Stimulated activated naive CD8-positive, alpha-beta T cell treated with anti-CD3 and anti-CD28 coated beads, Interleukin-15, amount 100 ng/mL, for 72 hours (primary cell): Measurements from ENCODE around the gene ZBTB20.

Experiments used
- ATAC-seq: fragments of 150-1000 bp; cut with Tn5 transposase; 2 replicates; pipeline ENCODE4 v1.10.0; 2021; ENCODE audit warnings: mild to moderate bottlenecking, moderate library complexity
- DNase-seq, 2 donors: peaks; one replicate each; pipeline ENCODE4 v3.0.0; 2021 to 2022
- H3K27ac Mint-ChIP-seq, 2 donors: one replicate each; pipeline ENCODE4 v1.8.0; 2022; ENCODE audit warnings: mild to moderate bottlenecking in 2 of 2, mixed read lengths in 2 of 2, moderate library complexity in 2 of 2
- H3K27me3 Mint-ChIP-seq: one replicate; pipeline ENCODE4 v1.8.0; 2022; ENCODE audit warnings: mixed read lengths
- H3K4me1 Mint-ChIP-seq: one replicate; pipeline ENCODE4 v1.8.0; 2022; ENCODE audit warnings: mild to moderate bottlenecking, mixed read lengths
- H3K4me3 Mint-ChIP-seq, 2 donors: one replicate each; pipeline ENCODE4 v1.8.0; 2022; ENCODE audit warnings: mild to moderate bottlenecking in 2 of 2, mixed read lengths in 2 of 2, moderate library complexity in 1 of 2
- H3K9me3 Mint-ChIP-seq, 2 donors: one replicate each; pipeline ENCODE4 v1.8.0; 2022; ENCODE audit warnings: mixed read lengths in 2 of 2

Gene ZBTB20

DNA sequence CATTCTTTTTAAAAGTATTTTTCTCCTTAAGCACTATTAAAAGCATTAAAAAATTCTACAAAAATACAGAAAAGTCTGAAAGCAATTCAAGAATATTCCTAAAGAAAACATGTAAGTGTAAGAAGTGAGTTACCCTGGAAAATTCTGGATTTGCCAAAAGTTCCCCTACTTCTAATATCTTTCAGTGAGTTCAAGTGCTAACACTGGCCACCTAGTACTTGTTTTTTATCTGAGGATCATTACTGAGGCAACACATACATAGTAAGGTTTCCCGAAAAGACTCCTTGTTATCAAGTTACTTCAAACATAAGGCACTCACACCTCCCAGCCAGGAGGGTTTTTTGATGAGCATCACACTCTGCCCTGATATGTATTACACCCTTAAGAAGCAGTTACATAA, 694.8 kb downstream of the ZBTB20 start:
- Mint-ChIP-seq H3K4me3 (no peak overlapping the region), H3K27me3 (no peaks in the 10 kb centered on the region), H3K9me3 (no peaks in the 10 kb centered on the region), H3K4me1 (peaks cover 17% of the 10 kb centered on the region), H3K27ac (no peak overlapping the region)
- DNase-seq: no peak
- no peak for ATAC-seq

DNA sequence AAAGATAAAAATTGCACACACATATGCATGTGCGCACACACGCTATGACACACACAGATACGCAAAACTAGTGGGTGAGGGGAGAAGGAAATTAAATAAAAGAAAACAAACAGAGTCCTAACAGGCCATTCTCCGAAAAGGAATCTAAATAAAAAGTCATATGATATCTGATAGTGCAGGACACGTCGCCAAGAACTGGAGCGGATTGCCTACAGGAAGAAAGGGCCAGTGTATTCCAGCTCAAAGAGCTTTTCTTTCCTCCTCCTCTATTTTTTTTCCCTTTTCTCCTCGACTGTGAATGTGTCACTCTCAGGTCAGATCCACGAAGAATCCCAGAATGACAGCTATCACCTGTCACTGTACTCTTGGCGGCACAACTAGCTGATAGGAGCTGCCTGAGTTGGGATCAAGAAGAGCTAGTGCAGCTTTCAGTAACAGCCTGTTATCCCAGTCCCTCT, 695.5 kb downstream of the ZBTB20 start:
- Mint-ChIP-seq H3K4me1 (peaks cover 17% of the 10 kb centered on the region), H3K27me3 (no peaks in the 10 kb centered on the region)
- ATAC-seq: no peak

DNA sequence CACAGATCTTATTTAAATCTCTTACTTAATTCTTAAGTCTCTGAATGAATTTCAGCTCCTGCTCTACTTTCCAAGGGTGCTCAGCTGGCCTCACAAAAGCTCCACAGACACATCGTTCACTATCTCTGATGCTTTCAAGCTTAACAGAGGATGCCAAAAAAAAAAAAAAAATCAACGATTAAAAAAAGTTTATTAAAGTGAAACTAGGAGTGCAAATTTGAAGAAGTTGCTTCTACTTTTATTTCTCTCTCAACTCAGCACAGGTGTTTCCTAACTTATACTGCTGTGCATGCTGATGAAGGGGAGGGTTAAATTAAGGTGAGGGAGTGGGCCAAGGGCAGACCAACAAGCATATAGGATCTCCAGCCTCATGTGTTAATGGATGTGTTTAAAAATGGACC, 696.0 kb downstream of the ZBTB20 start:
- Mint-ChIP-seq H3K4me1 (peaks cover 17% of the 10 kb centered on the region), H3K9me3 (no peaks in the 10 kb centered on the region), H3K27me3 (no peaks in the 10 kb centered on the region), H3K27ac (no peak overlapping the region), H3K4me3 (no peak overlapping the region)
- DNase-seq (no peak), ATAC-seq (no peak)

More for the DNA sequence above, 695.5 kb downstream of the ZBTB20 start:
- Mint-ChIP-seq H3K27ac (no peak overlapping the region), H3K4me3 (no peak overlapping the region), H3K9me3 (no peaks in the 10 kb centered on the region)
- DNase-seq: no peak

DNA sequence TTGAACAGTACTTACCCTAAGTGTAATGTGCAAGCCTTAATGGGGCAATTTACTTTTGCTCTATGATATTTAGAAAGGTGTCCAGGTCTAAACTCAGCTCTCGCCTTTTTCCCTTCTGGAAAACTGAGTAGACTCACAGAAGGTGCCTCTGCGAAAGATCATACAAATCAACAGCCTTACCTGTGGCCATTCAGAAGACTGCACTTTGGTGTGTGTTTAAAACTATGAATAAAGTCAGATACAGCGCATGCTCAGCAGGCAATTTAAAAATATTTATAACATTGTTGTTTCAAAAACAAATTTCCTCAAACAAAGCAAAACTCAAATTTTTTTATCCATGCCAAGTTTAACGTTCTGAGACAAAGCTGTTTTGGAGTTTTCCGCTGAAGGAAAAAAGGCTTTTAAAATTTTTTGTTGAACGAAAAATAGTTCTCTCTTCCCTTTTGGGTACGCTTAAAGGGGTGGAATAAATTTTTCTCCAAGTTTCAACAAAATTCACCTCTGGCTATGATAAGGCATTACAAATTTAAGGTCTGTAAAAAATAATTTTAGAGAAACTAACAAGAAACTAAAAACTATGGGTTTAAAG, 697.0 kb downstream of the ZBTB20 start:
- Mint-ChIP-seq H3K27ac (no peak overlapping the region), H3K4me1 (peaks cover 17% of the 10 kb centered on the region), H3K27me3 (no peaks in the 10 kb centered on the region), H3K9me3 (no peaks in the 10 kb centered on the region), H3K4me3 (no peak overlapping the region)
- no peak for ATAC-seq
- no peak for DNase-seq

DNA sequence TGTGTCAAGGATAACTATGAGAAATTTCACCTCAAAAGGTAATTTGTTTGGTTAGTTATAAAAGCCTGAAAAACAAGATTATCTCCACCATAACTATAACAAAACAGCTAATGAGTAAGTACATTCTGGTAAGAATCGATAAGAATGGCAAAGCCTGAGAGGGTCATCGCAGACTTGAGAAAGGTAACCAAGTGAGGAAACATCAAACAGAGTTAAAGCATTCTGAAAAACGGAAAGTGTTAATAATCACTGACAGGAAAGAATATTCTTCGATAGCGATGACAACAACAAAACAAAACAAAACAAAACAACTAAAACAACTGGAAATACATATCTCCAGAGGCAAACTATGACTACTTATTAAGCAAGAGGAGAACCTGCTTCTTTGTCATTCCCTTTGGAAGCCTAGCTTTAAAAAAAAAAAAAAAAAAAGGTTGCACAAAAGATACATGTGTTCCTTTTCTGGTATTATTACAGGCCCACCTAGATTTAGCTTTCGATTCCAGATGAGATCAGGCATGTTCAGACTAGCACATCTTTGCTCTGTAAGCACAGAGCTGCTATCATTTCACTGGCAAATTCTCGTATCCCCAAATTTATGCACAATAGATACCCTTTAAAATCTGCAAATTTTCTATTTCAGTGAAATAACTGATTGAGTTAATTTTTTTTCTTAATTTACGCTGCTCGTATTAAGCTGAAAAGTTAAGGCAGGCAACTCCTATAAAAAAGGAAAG, 697.6 kb downstream of the ZBTB20 start:
- peaks cover 17% of the 10 kb centered on the region for H3K4me1 Mint-ChIP-seq
- ATAC-seq: no peak
- no peak for DNase-seq
- H3K4me3 Mint-ChIP-seq: no peak overlapping the region
- peak overlapping the region in 1 of 2 donors; percentile 31 for H3K27ac Mint-ChIP-seq
- H3K27me3 Mint-ChIP-seq: no peaks in the 10 kb centered on the region
- no peaks in the 10 kb centered on the region for H3K9me3 Mint-ChIP-seq

DNA sequence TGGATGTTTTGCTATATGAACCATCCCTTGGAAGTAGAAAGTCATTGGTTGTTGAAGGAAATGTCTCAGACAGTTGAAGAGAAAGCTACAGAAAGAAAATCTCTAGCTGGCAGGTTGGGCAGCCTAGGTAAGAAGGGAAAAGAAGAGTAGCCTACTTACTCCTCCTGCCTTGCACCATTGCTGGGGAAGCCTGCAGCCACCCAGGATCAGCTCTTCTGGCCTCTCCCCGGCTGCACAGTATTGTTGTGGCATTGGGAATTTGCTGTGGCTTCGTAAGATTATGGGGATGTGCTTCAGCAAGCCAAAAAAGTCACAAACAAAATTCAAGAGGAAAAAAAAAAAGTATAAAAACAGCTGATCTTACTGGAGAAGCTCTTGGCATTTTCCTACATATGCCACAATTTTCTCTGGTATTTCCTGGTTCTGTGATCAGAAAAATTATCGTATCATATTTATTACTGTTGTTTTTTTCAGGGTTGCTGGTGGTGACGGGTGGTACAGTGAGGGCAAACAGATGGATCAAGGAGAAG, 699.1 kb downstream of the ZBTB20 start:
- H3K27me3 Mint-ChIP-seq: no peaks in the 10 kb centered on the region
- H3K4me3 Mint-ChIP-seq: no peak overlapping the region
- H3K27ac Mint-ChIP-seq: peak overlapping the region in 1 of 2 donors; percentile 24
- peaks cover 17% of the 10 kb centered on the region for H3K4me1 Mint-ChIP-seq
- H3K9me3 Mint-ChIP-seq: no peaks in the 10 kb centered on the region
- ATAC-seq (no peak), DNase-seq (no peak)

DNA sequence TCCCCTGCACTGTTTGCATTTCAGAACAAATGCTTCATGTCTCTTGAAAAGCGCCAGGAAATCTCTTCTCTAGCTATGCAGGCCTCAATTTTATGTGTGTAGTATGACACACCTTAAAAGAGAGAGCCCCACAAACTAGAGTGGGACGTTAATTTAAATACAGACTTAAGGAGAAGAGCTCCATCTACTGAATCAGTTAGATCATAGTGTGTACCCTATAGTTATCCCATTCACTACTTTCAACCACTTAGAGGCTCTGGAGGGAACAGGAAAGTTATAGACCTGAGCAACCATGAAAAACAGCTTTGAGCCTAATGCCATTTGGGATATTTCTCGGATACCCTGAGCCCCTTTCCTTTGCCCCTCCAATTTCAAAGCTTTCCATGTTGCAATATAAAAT, 699.5 kb downstream of the ZBTB20 start:
- DNase-seq (no peak), ATAC-seq (no peak)
- Mint-ChIP-seq H3K4me1 (peaks cover 17% of the 10 kb centered on the region), H3K4me3 (no peak overlapping the region), H3K9me3 (no peaks in the 10 kb centered on the region), H3K27ac (no peak overlapping the region), H3K27me3 (no peaks in the 10 kb centered on the region)

DNA sequence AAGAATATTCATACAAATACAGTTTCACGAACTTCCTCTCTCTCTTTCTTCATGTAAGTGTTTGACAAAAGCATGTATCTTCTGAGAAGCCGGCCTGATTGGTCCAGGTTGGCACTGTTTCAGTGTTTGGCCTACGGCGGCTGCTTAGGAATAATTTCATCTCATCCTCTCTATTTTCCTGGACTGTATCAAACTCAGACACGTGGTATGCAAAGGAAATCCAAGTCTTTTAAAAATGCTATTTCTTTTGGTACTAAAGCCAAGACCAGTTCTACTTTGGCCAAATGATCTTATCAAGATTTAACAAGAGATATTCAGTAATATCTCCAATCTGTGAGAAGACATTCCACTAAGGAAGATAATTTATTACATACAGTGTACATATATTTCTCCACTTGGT, 700.5 kb downstream of the ZBTB20 start:
- H3K4me3 Mint-ChIP-seq: no peak overlapping the region
- peaks cover 13% of the 10 kb centered on the region for H3K4me1 Mint-ChIP-seq
- ATAC-seq: no peak
- H3K9me3 Mint-ChIP-seq: no peaks in the 10 kb centered on the region
- H3K27me3 Mint-ChIP-seq: no peaks in the 10 kb centered on the region
- H3K27ac Mint-ChIP-seq: no peak overlapping the region
- no peak for DNase-seq

DNA sequence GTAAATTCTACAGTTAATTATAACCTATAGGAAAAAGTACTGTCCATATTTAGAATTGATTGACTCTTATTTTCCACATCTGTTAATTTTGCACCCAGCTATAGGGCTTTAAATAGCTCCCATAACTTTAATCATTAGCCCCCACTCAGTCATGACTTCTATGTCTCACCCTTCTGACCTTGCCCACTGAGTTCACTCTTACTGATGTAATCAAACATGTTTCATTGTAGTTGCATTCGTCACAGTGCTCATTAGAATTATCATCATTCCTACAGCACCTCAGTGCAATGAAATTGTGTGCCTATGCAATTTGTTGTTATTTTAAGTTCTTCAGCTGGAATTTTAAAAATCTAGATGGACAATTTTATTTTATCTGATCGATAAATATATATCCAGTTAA, 701.9 kb downstream of the ZBTB20 start:
- Mint-ChIP-seq H3K4me3 (no peak overlapping the region), H3K9me3 (no peaks in the 10 kb centered on the region), H3K27me3 (no peaks in the 10 kb centered on the region), H3K4me1 (peaks cover 5% of the 10 kb centered on the region), H3K27ac (no peak overlapping the region)
- no peak for ATAC-seq
- no peak for DNase-seq

DNA sequence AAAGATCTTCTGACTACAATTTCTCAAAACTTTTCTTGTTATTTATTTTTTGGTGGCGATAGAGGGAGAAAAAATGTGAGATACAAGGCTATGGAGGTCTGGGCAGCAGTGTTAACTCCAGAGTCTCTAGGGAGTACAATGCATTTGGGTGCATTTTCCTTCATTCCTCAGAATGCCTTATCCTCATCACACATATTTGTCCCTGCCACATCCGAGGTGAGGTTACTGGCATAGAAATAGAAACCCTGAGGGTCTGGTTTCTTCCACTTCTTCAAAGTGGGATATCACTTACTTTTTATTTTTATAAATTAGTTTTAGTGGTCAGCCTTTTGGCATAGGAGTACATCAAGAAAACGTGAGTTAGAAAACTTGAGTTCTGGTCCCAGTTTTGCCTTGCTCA, 702.9 kb downstream of the ZBTB20 start:
- H3K27ac Mint-ChIP-seq: no peak overlapping the region
- no peaks in the 10 kb centered on the region for H3K9me3 Mint-ChIP-seq
- H3K27me3 Mint-ChIP-seq: no peaks in the 10 kb centered on the region
- ATAC-seq (no peak), DNase-seq (no peak)
- H3K4me1 Mint-ChIP-seq: peaks cover 5% of the 10 kb centered on the region
- no peak overlapping the region for H3K4me3 Mint-ChIP-seq

DNA sequence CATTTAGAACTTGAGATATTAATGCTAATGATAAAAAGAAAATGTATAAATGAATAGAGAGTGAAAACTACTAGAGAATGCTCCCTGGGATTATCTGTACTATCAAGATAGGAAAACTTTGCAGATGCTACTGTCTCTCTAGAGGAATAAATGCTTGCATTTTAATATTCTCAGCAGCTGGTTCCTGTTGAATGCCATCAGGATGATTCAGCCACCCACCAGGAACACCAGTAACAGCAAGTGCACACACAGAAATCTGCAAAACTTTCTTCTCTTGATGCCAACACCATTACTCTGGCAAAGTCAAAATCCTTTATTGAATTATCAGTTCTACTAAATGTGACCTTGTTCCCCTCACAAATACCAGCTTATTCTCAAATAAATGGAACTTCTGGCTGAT, 704.8 kb downstream of the ZBTB20 start:
- Mint-ChIP-seq H3K4me3 (no peak overlapping the region), H3K9me3 (no peaks in the 10 kb centered on the region), H3K27me3 (no peaks in the 10 kb centered on the region), H3K27ac (no peak overlapping the region), H3K4me1 (peaks cover 10% of the 10 kb centered on the region)
- DNase-seq: no peak
- no peak for ATAC-seq

DNA sequence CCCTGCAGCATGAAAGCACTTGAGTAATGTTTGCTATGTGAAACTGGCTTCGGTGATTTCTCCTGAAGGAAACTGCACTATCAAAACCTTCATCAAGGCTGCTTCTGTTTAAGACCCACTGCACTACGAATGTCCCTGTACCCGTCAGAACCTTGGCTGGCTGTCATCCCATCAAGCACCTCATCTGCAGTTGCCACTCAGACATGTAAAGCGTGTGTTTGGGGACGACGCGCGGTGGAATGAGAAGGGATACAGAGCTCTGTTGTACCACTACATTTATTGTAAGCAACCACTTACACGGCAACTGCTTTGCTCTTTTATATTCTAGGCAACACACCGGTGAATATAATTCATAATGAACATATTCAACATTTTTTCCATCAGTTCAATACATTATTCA, 705.7 kb downstream of the ZBTB20 start:
- H3K4me1 Mint-ChIP-seq: peaks cover 10% of the 10 kb centered on the region
- no peak overlapping the region for H3K4me3 Mint-ChIP-seq
- DNase-seq (no peak), ATAC-seq (no peak)
- no peaks in the 10 kb centered on the region for H3K9me3 Mint-ChIP-seq
- no peaks in the 10 kb centered on the region for H3K27me3 Mint-ChIP-seq
- no peak overlapping the region for H3K27ac Mint-ChIP-seq

DNA sequence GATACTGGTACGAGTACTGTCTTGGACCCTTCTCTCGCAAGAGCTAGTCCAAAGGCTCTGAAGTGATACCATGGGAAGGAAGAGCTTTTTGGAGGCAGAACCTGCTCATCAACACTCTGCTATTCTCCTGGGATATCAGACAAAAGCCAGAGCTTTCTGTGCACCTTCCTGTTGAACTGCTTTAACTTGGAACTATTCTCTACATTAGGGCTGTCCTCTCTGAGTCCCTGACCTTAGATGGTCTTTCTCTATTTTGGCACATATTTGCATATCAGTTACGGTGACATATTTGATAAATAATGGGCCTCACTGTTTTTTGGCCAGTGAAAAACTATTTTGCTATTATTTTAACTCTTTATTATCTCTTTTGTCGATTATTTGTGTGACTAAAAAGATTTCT, 706.4 kb downstream of the ZBTB20 start:
- Mint-ChIP-seq H3K4me3 (no peak overlapping the region), H3K4me1 (peaks cover 10% of the 10 kb centered on the region), H3K27me3 (no peaks in the 10 kb centered on the region), H3K27ac (no peak overlapping the region), H3K9me3 (no peaks in the 10 kb centered on the region)
- no peak for DNase-seq
- no peak for ATAC-seq

DNA sequence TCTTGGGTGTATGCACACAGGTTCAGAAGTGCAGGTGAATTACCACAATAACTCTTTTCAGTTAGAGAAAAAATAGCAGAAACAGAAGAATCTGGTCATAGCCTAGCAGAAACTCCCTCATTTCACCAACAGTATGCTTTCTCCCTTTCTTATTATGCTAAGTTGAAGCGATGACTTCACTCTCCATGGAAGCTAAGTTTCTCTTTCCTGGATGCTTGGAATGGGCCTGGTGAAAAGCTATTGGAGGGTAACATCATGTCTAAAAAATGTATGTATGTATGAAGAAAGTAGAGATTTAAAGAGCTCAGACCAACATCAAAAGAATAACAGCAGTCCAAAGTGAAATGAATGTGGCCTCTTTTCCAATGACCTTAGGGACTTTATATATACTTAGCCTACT, 707.8 kb downstream of the ZBTB20 start:
- no peaks in the 10 kb centered on the region for H3K27me3 Mint-ChIP-seq
- H3K4me1 Mint-ChIP-seq: peaks cover 10% of the 10 kb centered on the region
- no peak overlapping the region for H3K27ac Mint-ChIP-seq
- DNase-seq: no peak
- ATAC-seq: no peak
- no peaks in the 10 kb centered on the region for H3K9me3 Mint-ChIP-seq
- no peak overlapping the region for H3K4me3 Mint-ChIP-seq

DNA sequence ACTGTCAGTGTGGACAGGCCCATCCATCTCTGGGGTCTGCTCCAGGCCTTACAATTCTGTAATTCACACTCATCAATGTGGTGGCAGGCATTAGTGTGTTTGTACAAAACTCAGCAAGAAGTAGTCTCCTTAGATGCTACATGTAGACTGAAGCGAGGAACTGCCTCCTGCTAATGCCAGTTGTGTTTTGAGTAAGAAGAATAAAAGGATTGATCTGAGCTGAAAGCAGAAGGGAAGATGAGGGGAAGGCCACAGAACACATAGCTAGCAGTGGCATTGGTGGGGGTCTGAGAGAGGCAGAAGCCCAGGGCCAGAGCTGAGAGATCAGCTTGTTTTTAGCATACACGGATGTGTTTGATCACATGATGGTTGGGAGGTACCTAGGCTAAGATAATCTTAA, 709.2 kb downstream of the ZBTB20 start:
- Mint-ChIP-seq H3K27me3 (no peaks in the 10 kb centered on the region), H3K4me3 (no peak overlapping the region), H3K9me3 (no peaks in the 10 kb centered on the region), H3K27ac (peak overlapping the region in 1 of 2 donors; percentile 49), H3K4me1 (peaks cover 10% of the 10 kb centered on the region)
- ATAC-seq (no peak), DNase-seq (no peak)

DNA sequence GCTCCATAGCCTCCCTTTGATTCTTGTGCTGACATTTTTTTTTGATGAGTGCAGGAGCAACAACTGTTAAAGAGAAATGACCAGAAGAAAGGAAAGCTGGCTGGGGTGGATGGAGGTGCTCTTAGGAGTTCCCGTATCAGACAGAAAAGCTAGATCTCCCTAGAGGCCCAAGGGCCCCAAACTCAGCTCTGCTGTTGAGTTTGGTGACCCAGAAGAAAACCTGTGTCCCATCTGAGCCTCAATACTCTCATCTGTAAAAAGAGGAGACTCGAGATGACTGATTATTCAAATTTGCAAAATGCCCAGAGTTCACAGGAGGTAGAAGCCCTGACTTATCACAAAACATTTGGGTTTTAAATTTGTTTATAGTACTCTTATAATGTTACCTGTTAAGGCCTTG, 710.9 kb downstream of the ZBTB20 start:
- H3K4me1 Mint-ChIP-seq: peaks cover 10% of the 10 kb centered on the region
- no peak overlapping the region for H3K4me3 Mint-ChIP-seq
- ATAC-seq (no peak), DNase-seq (no peak)
- H3K27me3 Mint-ChIP-seq: no peaks in the 10 kb centered on the region
- H3K27ac Mint-ChIP-seq: no peak overlapping the region
- H3K9me3 Mint-ChIP-seq: no peaks in the 10 kb centered on the region
